ENCODE measurements around the gene MYO15B.
A peak's percentile ranks its signal among the peaks of the same experiment; 100 is the strongest.

MYO15B gene

GRCh38 chr17:75602644-75603043 is 15.0 kb downstream of the MYO15B start:
- no peak for DNase-seq (ENCODE audit: low read depth in 3 of 3)

- no peak for DNase-seq (ENCODE audit: low read depth in 3 of 3)
Measured at GRCh38 chr17:75603123-75603522, 15.5 kb downstream of the MYO15B start.

GRCh38 chr17:75604034-75604695 is 16.6 kb downstream of the MYO15B start:
- DNase-seq (ENCODE audit: low read depth in 3 of 3), result no peak

- DNase-seq (ENCODE audit: low read depth in 3 of 3), result no peak
Measured at GRCh38 chr17:75605790-75606189, 18.2 kb downstream of the MYO15B start.

GRCh38 chr17:75607086-75607485 is 19.5 kb downstream of the MYO15B start:
- no peak for DNase-seq (ENCODE audit: low read depth in 3 of 3)

GRCh38 chr17:75610103-75610984 is 22.7 kb downstream of the MYO15B start:
- no peak for DNase-seq (ENCODE audit: low read depth in 3 of 3)

GRCh38 chr17:75611851-75612429 is 24.3 kb downstream of the MYO15B start:
- no peak for DNase-seq (ENCODE audit: low read depth in 3 of 3)

- no peak for DNase-seq (ENCODE audit: low read depth in 3 of 3)
Measured at GRCh38 chr17:75612906-75613626, 25.5 kb downstream of the MYO15B start.

GRCh38 chr17:75614006-75614405 is 26.4 kb downstream of the MYO15B start:
- no peak for DNase-seq (ENCODE audit: low read depth in 3 of 3)

- no peak for DNase-seq (ENCODE audit: low read depth in 3 of 3)
Measured at GRCh38 chr17:75614556-75615270, 27.1 kb downstream of the MYO15B start.

- no peak for DNase-seq (ENCODE audit: low read depth in 3 of 3)
Measured at GRCh38 chr17:75615301-75615700, 27.7 kb downstream of the MYO15B start.

- DNase-seq (ENCODE audit: low read depth in 3 of 3), result no peak
Measured at GRCh38 chr17:75616521-75617122, 29.0 kb downstream of the MYO15B start.

GRCh38 chr17:75617218-75617617 is 29.6 kb downstream of the MYO15B start:
- DNase-seq (ENCODE audit: low read depth in 3 of 3), result no peak

GRCh38 chr17:75617675-75618074 is 30.1 kb downstream of the MYO15B start:
- no peak for DNase-seq (ENCODE audit: low read depth in 3 of 3)

GRCh38 chr17:75619506-75620431 is 32.2 kb downstream of the MYO15B start:
- peak in 1 of 3 donors; percentile 20 for DNase-seq (ENCODE audit: low read depth in 3 of 3)

- no peak for DNase-seq (ENCODE audit: low read depth in 3 of 3)
Measured at GRCh38 chr17:75621489-75621888, 33.9 kb downstream of the MYO15B start.

GRCh38 chr17:75622076-75622475 is 34.5 kb downstream of the MYO15B start:
- DNase-seq (ENCODE audit: low read depth in 3 of 3), result no peak

GRCh38 chr17:75622771-75623273 is 35.2 kb downstream of the MYO15B start:
- DNase-seq (ENCODE audit: low read depth in 3 of 3), result no peak

GRCh38 chr17:75623386-75623785 is 35.8 kb downstream of the MYO15B start:
- DNase-seq (ENCODE audit: low read depth in 3 of 3), result no peak

- DNase-seq (ENCODE audit: low read depth in 3 of 3), result no peak
Measured at GRCh38 chr17:75624021-75624420, 36.4 kb downstream of the MYO15B start.
